HepG2 (cell line): ENCODE data around the gene RGS7. TPM values are rescaled to one million over a fixed set of nuclear protein-coding genes. Genes with fewer than 3 reads are reported as not detected.

Experiments
- ATAC-seq: fragments of 200-7000 bp; cut with Tn5 transposase; 3 replicates; pipeline ENCODE4 v1.9.1; 2020; ENCODE audit warnings: mild to moderate bottlenecking, moderate library complexity
- BruUV-seq: library from RNA; stranded (reverse); fragments of 400-500 nt; replicated peaks from 2 replicates; lab custom pipeline; 2021; lab: Mats Ljungman, UMichigan
- CTCF ChIA-PET: fragments of 300-600 bp; formaldehyde crosslinking; extraction: SDS; loops from one replicate; lab custom pipeline; 2021; ENCODE audit warnings: low total read pairs, inconsistent platforms, low intra/inter-chr PET ratio; lab: Yijun Ruan, JAX
- POLR2A ChIA-PET: fragments of 350-600 bp; sonication (Branson Sonifier 250); formaldehyde crosslinking; loops from one replicate; lab custom pipeline; 2020; ENCODE audit warnings: antibody characterized with exemption, inconsistent platforms; lab: Yijun Ruan, JAX
- DNase-seq: peaks from one replicate; pipeline ENCODE4 v3.0.0-alpha.2; 2015; ENCODE audit warnings: low spot score
- FAIRE-seq: peaks from 3 replicates; lab custom pipeline; 2011; peaks lifted over from hg19 to GRCh38; lab: Jason Lieb, UNC
- H2AFZ ChIP-seq: one replicate; pipeline ENCODE4 v1.6.1; 2011; ENCODE audit warnings: low read length, inconsistent platforms
- H3K27ac ChIP-seq: fragments of 300-600 bp; 3 replicates; pipeline ENCODE4 v1.8.0; 2011; ENCODE audit warnings: mixed run types, mild to moderate bottlenecking, mixed read lengths, low read length, inconsistent platforms; ENCODE audit not compliant: insufficient read depth; ENCODE audit errors: extremely low read length
- H3K27me3 ChIP-seq, 2 experiments: fragments of 200-600 bp in 1 of 2; 2 replicates in 1 of 2; 3 replicates in 1 of 2; pipeline versions ENCODE4 v1.6.0 to v1.8.0; 2011; ENCODE audit warnings: low read length in 2 of 2, mild to moderate bottlenecking in 2 of 2, moderate library complexity in 2 of 2, inconsistent platforms in 1 of 2; ENCODE audit not compliant: insufficient read depth in 2 of 2, control insufficient read depth in 1 of 2
- H3K36me3 ChIP-seq, 2 experiments: fragments of 200-600 bp in 1 of 2; replicated peaks in 1 of 2; 2 replicates in 1 of 2; 3 replicates in 1 of 2; pipeline versions ENCODE4 v1.5.1 to v1.8.0; 2011; ENCODE audit warnings: low read length in 2 of 2, inconsistent platforms in 1 of 2; ENCODE audit not compliant: insufficient read depth in 2 of 2, control insufficient read depth in 1 of 2
- H3K4me1 ChIP-seq: 2 replicates; pipeline ENCODE4 v1.5.1; 2012; ENCODE audit warnings: low read length, inconsistent platforms; ENCODE audit not compliant: insufficient read depth
- H3K4me2 ChIP-seq: 2 replicates; pipeline ENCODE4 v1.6.0; 2011; ENCODE audit warnings: low read depth, low read length, inconsistent platforms
- H3K4me3 ChIP-seq, 3 experiments: fragments of 200-600 bp in 1 of 3; sonication (generic), shearing (Covaris generic) in 1 of 3; replicated peaks in 1 of 3; 2 replicates each; pipeline ENCODE4 v1.5.1; 2011 to 2016; ENCODE audit warnings: low read length in 3 of 3, inconsistent platforms in 2 of 3, low read depth in 2 of 3, mild to moderate bottlenecking in 2 of 3, control low read depth in 1 of 3, mixed read lengths in 1 of 3; ENCODE audit not compliant: insufficient read depth in 1 of 3
- H3K79me2 ChIP-seq: one replicate; pipeline ENCODE4 v1.6.1; 2011; ENCODE audit warnings: low read length, inconsistent platforms; ENCODE audit not compliant: insufficient read depth
- H3K9ac ChIP-seq: 2 replicates; pipeline ENCODE4 v1.6.0; 2011; ENCODE audit warnings: mild to moderate bottlenecking, low read depth, low read length, inconsistent platforms; ENCODE audit not compliant: insufficient read depth
- H3K9me3 ChIP-seq: 2 replicates; pipeline ENCODE4 v1.5.1; 2012; ENCODE audit warnings: mild to moderate bottlenecking, low read length
- H4K20me1 ChIP-seq: 2 replicates; pipeline ENCODE4 v1.6.0; 2011; ENCODE audit warnings: inconsistent platforms, mild to moderate bottlenecking, low read length, moderate library complexity; ENCODE audit not compliant: insufficient read depth
- ARNT ChIP-seq: fragments of 450-650 bp; IDR thresholded peaks from 2 replicates; pipeline ENCODE4 v1.6.1; 2017
- EHMT2 ChIP-seq: fragments of 200-600 bp; sonication (generic); IDR thresholded peaks from 2 replicates; pipeline ENCODE4 v1.7.0; 2017; ENCODE audit warnings: antibody characterized with exemption, low read depth, low read length, borderline replicate concordance
- FIP1L1 ChIP-seq: fragments of 200-400 bp; formaldehyde crosslinking; IDR thresholded peaks from 2 replicates; pipeline ENCODE4 v1.6.1; 2018; ENCODE audit warnings: low read depth, mild to moderate bottlenecking, low read length, moderate library complexity, borderline replicate concordance; ENCODE audit not compliant: insufficient read depth
- KAT2B ChIP-seq: fragments of 150-350 bp; IDR thresholded peaks from 2 replicates; pipeline ENCODE4 v1.6.1; 2014; ENCODE audit warnings: low read depth, low read length, borderline replicate concordance
- NFE2L1 ChIP-seq: sonication (generic); formaldehyde crosslinking; IDR thresholded peaks from 2 replicates; pipeline ENCODE4 v1.4.0; 2020; ENCODE audit warnings: missing genetic modification reagents, mild to moderate bottlenecking, borderline replicate concordance
- NR2F1 ChIP-seq, 2 experiments: fragments of 450-650 bp in 1 of 2; formaldehyde crosslinking in 1 of 2; IDR thresholded peaks; 2 replicates each; pipeline versions ENCODE4 v1.5.0 to v1.6.1; 2016 to 2020; ENCODE audit warnings: mild to moderate bottlenecking in 1 of 2, missing compliant biosample characterization in 1 of 2, missing genetic modification reagents in 1 of 2, moderate library complexity in 1 of 2
- RFX3 ChIP-seq: IDR thresholded peaks from 2 replicates; pipeline ENCODE4 v1.6.1; 2016; ENCODE audit warnings: missing biosample characterization, missing genetic modification reagents
- ZFY ChIP-seq: sonication (generic); formaldehyde crosslinking; IDR thresholded peaks from 2 replicates; pipeline ENCODE4 v1.4.0; 2020; ENCODE audit warnings: missing genetic modification reagents
- ZNF10 ChIP-seq: sonication (generic); formaldehyde crosslinking; IDR thresholded peaks from 2 replicates; pipeline ENCODE4 v1.4.0; 2020; ENCODE audit warnings: mild to moderate bottlenecking, low read depth, missing genetic modification reagents, borderline replicate concordance
- WGBS: methylation state at CpG from one replicate; pipeline ENCODE4 v1.1.6; 2017; ENCODE audit warnings: low lambda C conversion rate; 5-methylcytosine and 5-hydroxymethylcytosine counted together
- in situ Hi-C: cut with HindIII; loops from 2 replicates; pipeline ENCODE4 v1.10.0; 2017; ENCODE audit warnings: low pct_unique_long_range_greater_than_20kb; ENCODE audit not compliant: extremely low pct_ligation_motif_present
- intact Hi-C: fragments of 100-400 bp; cut with micrococcal nuclease; formaldehyde crosslinking; loops from one replicate; pipeline ENCODE4 v1.10.0; 2022; ENCODE audit not compliant: unreplicated experiment
- polyA plus RNA-seq, 8 experiments: library from polyadenylated mRNA; depleted of rRNA in 3 of 8; stranded (reverse) in 7 of 8; unstranded in 1 of 8; fragments of >200 nt; fragmentation: Illumina TruSeq in 4 of 8; extraction: Trizol in 4 of 8; gene quantifications; 2 replicates each; pipeline versions ENCODE4 v1.2.1 to v1.2.3, GENCODE V29; 2011 to 2016; ENCODE audit warnings: low read depth in 4 of 8, missing spikeins in 1 of 8, mixed read lengths in 1 of 8; ENCODE audit not compliant: insufficient read depth in 1 of 8
- total RNA-seq, 5 experiments: library from RNA; depleted of rRNA; stranded (reverse); fragments of >200 nt; fragmentation: Illumina TruSeq; extraction: Trizol; gene quantifications; 2 replicates each; pipeline ENCODE4 v1.2.3, GENCODE V29; 2016; ENCODE audit warnings: low read depth in 1 of 5
- TF ChIP-seq, protein P1 (sequence below): IDR thresholded peaks from 2 replicates; pipeline ENCODE4 v1.6.1; 2012; ENCODE audit warnings: low read depth, low read length, improper control_type of control experiment

RGS7 gene
- total and polyA plus RNA-seq, 2 of the 13 experiments (the other 11 are each of a cell fraction or from before 2014, with no cell fraction given) = not detected

DNA sequence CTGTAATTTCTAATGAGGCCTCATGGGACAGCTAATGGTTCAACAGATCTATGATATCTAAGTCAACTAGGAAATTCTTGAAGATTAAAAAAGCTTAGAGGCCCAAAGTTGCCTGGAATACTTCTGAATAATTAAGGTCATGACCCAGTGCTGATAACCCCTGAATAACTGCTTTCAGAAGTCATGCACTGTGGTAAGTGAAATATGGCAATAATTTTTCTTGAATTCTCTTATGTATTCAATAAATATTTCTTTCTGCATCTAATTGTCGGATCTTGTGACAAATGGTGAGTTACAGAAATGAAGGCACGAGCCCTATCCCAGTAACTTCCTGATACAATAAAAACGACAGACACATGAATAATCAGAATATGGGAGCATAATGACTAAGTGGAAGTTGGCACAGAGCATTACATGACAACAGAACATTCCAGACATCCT is 525.8 kb downstream of the RGS7 start:
- Histone ChIP-seq H3K9me3 (no peaks in the 10 kb centered on the region), H3K27me3 (no peaks in the 10 kb centered on the region), H3K4me3 (no peak overlapping the region), H4K20me1 (no peaks in the 10 kb centered on the region), H3K79me2 (no peaks in the 10 kb centered on the region), H3K4me1 (no peaks in the 10 kb centered on the region), H3K36me3 (no peaks in the 10 kb centered on the region), H3K4me2 (no peak overlapping the region), H2AFZ (no peak overlapping the region), H3K9ac (no peak overlapping the region), H3K27ac (no peak overlapping the region)
- intact Hi-C loops = no loop called here
- DNase-seq = no peak
- in situ Hi-C loops = no loop called here
- BruUV-seq = no TSS peak
- ChIA-PET CTCF (no interaction called here), POLR2A (no interaction called here)
- no peak for ATAC-seq
- TF ChIP-seq KAT2B = no peak
- TF ChIP-seq RFX3 (CRISPR knock-in tag) = no peak
- TF ChIP-seq, protein P1, sequence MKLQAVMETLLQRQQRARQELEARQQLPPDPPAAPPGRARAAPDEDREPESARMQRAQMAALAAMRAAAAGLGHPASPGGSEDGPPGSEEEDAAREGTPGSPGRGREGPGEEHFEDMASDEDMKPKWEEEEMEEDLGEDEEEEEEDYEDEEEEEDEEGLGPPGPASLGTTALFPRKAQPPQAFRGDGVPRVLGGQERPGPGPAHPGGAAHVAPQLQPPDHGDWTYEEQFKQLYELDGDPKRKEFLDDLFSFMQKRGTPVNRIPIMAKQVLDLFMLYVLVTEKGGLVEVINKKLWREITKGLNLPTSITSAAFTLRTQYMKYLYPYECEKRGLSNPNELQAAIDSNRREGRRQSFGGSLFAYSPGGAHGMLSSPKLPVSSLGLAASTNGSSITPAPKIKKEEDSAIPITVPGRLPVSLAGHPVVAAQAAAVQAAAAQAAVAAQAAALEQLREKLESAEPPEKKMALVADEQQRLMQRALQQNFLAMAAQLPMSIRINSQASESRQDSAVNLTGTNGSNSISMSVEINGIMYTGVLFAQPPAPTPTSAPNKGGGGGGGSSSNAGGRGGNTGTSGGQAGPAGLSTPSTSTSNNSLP = no peak
- no peak for TF ChIP-seq ZNF10 (CRISPR knock-in tag)
- TF ChIP-seq NR2F1 (CRISPR knock-in tag; IDR thresholded peaks at IDR 0.05) = no peak
- no peak for TF ChIP-seq ARNT
- TF ChIP-seq EHMT2 = no peak
- no peak for TF ChIP-seq ZFY
- no peak for TF ChIP-seq NFE2L1 (CRISPR knock-in tag)
- no peak for TF ChIP-seq FIP1L1
- no peak for FAIRE-seq
- 3% methylated on average over 3 of the region's 3 CpGs for WGBS
